ENCODE results near the gene ESPNL.
"Not testable (repeated sequence)": the region's sequence is repeated elsewhere in the genome, so short reads cannot be mapped to it uniquely, and the experiment has no call there.

Gene ESPNL, protein sequence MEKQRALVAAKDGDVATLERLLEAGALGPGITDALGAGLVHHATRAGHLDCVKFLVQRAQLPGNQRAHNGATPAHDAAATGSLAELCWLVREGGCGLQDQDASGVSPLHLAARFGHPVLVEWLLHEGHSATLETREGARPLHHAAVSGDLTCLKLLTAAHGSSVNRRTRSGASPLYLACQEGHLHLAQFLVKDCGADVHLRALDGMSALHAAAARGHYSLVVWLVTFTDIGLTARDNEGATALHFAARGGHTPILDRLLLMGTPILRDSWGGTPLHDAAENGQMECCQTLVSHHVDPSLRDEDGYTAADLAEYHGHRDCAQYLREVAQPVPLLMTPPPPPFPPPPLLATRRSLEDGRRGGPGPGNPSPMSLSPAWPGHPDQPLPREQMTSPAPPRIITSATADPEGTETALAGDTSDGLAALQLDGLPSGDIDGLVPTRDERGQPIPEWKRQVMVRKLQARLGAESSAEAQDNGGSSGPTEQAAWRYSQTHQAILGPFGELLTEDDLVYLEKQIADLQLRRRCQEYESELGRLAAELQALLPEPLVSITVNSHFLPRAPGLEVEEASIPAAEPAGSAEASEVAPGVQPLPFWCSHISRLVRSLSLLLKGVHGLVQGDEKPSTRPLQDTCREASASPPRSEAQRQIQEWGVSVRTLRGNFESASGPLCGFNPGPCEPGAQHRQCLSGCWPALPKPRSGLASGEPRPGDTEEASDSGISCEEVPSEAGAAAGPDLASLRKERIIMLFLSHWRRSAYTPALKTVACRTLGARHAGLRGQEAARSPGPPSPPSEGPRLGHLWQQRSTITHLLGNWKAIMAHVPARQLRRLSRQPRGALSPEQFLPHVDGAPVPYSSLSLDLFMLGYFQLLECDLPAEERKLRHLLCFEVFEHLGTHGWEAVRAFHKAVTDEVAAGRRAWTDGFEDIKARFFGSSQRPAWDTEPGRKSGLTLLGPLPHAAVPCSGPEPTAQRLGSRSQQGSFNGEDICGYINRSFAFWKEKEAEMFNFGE

DNA sequence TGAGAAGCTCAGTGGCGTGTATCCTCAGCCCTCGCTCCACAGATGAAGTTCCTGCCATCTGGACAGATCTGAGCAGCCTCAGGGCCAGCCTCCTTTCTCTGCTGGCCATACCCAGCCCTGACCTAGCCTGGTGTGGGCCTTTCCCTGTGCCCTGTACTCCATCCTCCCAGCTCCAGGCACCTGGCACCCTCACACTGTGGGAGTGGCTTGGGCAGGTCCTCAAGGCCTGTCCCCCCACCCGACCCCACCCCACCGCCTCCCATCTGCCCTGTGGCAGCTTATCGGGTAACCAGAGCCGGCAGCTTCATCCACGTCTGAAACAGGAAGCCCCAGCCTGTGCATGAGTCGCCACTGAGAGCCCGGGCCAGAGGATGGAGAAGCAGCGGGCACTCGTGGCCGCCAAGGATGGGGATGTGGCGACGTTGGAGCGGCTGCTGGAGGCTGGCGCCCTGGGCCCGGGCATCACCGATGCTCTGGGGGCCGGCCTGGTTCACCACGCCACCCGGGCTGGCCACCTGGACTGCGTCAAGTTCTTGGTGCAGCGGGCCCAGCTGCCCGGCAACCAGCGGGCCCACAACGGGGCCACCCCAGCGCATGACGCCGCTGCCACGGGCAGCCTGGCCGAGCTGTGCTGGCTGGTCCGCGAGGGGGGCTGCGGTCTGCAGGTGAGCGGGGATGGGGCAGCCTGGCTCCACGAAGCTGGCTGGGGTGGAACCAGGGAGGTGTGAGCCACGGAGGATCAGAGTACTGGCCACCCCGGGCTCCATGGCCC is at the start of gene ESPNL:
Gene ESPNL (plus strand): TSS at position 292 of the 772 bp plus-strand sequence. CDS start 80 bp downstream, at position 372.
- DNase-seq, result peak; percentile 68

DNA sequence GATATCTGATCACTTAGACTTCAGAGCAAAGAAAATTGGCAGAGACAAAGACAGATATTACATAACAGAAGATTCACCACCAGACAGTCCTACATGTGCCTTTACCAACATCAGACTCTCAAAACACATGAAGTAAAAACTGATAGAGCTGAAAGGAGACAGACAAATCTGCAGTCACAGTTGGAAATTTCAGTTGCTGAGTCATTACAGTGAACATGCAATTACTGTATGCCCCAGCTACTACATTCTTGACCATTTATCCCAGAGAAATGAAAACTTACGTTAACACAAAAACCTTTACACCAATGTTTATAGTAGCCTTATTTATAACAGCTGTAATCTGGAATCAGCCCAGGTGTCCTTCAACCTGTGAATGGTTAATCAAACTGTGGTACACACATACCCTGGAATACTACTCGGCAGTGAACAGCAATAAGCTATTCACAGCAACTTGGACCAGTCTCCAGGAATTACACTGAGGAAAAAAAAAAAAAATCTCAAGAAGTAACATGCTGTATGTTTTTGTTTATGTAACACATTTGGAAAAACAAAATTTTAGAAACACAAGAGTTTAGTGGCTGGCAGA is 46.9 kb upstream of the ESPNL start:
- DNase-seq, result no peak

DNA sequence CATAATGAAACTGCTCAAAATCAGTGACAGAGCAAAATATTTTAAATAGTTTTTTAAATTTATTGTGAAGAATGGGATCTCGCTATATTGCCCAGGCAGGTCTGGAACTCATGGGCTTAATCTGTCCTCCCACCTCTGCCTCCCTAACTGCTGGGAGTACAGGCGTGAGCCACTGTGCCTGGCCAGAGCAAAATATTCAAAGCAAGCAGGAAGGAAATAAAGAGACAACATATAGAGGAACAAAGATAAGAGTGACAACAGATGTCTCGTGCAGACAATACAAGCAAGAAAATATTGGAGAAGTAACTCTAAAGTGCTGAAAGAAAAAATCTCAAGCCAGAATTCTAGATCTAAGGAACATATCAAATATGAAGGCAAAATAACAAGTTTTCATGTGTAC is 44.3 kb upstream of the ESPNL start:
- no peak for DNase-seq

DNA sequence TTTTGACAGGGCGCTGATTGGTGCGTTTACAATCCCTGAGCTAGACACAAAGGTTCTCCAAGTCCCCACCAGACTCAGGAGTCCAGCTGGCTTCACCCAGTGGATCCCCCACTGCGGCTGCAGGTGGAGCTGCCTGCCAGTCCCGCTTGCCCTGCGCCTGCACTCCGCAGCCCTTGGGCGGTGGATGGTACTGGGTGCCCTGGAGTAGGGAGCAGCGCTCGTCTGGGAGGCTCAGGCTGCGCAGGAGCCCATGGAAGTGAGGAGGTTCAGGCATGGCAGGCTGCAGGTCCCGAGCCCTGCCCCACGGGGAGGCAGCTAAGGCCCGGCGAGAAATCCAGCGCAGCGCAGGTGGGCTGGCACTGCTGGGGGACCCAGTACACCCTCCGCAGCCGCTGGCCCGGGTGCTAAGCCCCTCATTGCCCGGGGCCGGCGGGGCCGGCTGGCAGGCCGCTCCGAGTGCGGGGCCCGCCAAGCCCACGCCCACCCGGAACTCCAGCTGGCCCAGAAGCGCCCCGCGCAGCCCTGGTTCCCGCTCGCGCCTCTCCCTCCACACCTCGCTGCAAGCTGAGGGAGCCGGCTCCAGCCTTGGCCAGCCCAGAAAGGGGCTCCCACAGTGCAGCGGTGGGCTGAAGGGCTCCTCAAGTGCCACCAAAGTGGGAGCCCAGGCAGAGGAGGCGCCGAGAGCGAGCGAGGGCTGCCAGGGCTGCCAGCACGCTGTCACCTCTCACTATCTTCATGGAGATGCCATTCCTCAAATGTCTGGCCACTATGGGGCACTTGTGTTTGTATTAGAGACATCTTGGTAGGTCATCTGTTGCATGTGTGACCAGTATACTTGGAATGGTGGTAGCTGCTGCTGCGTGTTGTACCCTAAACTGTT is 42.2 kb upstream of the ESPNL start:
- not testable (repeated sequence) for DNase-seq

DNA sequence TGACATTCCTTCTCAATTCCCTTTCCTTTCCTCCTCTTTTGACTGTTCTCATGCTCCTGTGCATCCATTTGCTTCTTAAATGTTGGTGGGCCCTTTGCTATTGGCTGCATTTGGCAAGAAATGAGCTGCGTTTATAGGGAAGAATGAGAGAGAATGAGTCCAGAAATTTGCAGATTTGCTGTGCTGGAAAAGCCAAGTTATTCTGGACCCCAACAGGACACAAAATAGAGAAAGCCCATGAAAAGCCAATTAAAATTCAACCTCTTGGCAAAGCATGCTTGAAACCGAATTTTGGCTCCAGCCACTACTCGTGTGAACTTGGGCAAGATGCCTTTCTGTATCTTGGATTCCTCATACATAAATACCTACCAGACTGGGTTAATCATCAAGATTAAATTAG is 40.6 kb upstream of the ESPNL start:
- no peak for DNase-seq

DNA sequence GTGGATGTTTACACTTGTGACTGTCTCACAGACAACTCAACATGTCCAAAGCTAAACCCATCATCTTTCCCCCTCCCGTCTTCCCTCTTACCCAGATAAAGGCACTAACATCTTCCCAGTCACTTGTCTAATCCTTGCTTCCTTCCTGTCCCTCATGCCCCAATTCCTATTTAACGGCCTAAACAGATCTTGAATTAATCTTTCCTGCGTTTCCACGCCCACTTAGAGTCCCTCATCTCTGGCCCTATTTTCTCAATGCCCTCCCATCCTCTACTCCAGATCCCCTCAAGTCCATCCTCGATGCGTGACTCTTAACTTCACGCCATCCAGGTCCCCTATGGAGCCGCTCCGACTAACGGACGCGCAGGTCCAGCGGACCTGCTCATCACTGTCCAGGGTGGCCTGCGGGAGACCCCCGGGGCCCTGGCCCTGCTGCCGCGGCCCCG is 40.0 kb upstream of the ESPNL start:
- DNase-seq, result peak; percentile 2

DNA sequence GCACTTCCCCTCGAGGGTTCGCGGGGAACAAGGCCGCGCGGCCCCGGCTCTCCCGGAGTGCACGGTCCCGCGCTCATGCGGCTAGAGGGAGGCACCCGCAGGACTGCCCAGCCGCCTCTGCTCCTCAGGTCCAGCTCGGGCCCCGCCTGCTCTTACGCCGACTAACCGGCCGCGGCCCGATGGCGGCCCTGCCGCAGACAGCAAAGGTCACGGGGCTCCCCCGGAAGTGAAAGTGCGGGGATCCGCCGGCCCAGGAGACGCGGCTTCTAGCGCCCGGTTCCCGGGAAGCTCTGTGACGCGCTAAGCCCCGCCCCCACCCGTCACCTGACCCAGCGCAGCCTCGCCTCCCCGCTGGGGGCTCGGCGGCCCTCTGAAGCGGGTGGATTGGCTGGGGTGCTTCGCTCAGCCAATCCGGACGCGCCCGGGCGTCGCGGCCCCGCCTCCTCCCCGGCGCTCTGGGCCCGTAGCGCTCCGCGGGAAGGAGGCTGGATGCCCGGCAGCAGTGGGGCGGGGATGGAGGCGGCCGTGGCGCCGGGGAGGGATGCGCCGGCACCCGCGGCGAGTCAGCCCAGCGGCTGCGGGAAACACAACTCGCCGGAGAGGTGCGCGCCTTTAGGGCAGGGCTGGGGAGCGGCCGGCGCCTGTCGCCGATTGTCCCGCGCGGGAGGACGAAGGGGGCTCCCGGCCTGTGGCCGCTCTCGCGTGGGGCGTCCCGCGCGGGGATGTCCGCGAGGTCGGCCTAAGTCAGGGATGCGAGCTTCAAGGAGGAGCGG is 39.4 kb upstream of the ESPNL start, which contains the start of gene SCLY:
Gene SCLY (plus strand): TSS at position 460 of the 773 bp plus-strand sequence. CDS start 54 bp downstream, at position 514.
- peak; percentile 98 for DNase-seq

DNA sequence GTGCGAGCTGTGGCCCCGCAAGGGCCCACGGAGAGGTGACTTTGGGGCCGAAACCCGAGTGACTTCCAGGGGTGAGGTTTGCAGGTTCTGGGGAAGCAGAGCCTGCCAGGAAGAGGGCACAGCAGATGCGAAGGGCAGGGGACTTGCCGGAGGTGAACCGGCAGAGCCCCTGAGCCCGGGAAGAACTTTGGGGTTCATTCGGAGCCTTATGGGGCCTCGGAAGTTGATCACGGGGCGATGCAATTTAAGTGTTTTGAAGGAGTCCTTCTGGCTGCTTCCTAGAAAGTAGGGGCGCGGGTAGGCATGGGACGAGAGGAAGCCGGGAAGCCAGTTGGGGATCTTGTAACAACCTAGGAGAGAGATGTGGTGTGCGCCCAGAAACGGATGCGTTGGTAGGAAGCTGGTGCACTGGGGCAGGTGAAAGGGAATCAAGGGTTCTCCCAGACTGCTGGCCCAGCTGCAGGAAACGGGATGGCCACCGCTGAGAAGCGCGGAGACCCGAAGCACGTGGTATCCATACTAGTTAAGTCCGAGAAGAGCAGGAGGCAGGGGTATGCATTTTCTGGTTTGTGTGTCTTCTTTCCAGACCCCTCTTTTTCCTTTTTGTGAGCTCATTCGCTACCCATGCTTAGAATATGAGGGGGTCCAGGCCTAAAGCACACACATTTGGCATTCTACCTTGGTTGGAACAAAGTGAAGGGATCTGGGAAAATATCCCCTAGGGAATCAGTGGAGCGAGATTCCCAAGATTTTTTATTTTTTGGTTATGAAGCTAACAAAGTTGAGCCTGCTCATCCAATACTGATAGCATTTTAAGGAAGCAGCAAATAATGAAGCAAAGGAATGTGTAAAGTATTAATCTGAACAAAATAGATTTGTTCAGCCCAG is 38.6 kb upstream of the ESPNL start:
- DNase-seq, result peak; percentile 4

DNA sequence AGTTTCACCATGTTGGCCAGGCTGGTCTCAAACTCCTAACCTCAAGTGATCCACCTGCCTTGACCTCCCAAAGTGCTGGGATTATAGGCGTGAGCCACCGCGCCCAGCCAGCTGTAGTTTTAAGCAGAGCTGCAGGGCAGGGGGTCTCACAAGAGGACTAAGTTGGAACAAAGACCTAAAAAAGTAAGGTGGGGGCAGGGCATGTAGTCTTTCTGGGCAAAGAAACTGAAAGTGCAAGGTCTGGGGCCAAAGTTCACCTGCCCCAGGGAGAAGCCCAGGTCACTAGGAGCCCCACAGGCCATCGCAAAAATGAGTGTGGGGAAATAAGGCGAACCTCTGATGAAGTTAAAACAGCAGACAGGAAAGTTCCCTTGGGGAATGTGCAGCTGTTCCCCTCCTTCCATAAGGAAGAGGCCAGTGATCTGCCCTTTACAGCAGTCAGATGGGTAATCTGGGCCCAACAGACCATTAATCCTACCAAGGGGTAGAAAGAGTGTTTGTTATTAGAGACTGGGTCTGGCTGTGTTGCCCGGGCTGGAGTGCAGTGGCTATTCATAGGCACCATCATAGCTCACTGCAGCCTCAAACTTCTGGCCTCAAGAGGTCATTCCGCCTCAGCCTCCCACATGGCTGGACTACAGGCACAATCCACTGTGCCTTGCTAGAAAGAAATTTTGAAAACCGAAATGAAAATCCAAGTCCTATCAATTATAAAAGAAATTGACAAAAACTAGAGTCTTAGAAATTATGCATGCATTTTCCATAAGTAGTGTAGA is 36.5 kb upstream of the ESPNL start:
- no peak for DNase-seq

DNA sequence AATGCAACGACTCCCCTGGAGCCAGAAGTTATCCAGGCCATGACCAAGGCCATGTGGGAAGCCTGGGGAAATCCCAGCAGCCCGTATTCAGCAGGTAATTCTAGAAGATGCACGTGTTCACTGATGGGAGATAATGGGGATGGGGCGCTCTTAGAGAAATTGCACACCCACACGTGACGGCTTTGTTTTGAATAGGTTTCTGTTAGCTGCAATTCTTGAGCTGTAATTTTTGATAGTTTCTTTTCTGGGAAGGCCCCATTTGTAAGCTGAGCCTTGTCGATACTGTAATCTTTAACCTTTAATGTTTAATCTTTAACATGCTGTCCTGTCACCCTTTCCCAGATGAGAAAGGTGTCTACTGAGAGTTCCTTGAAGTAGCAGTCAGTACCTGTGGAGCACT is 35.8 kb upstream of the ESPNL start:
- no peak for DNase-seq

DNA sequence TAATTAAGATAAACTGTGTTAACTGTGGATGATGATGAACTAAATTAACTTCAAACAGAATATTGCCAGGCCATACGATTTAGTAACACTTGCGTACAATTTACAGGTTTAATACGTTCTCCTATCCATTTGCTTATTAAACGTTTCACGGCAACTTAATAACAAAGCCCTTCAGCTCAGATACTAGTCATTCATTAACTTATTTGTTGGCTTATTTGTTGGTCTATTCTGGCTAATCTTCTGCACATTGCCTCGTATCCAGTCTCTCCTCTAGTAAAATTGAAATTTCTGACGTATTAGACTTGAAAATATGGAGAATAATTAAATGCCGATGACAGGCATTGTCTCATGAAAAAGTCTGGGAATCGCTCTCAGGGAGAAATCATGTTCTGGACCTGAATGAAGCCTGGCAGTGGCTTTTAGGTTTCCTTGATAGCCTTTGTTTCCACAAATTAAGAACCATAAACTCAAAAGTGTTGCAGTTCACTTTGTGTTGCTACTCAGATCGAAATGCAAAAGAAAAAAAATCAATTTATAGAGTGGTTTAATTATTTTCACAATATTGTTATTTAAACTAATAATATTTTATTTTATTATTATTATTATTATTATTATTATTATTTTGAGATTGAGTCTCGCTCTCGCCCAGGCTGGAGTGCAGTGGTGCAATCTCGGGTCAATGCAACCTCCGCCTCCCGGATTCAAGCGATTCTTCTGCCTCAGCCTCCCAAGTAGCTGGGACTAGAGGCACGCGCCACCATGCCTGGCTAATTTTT is 34.9 kb upstream of the ESPNL start:
- DNase-seq, result no peak

DNA sequence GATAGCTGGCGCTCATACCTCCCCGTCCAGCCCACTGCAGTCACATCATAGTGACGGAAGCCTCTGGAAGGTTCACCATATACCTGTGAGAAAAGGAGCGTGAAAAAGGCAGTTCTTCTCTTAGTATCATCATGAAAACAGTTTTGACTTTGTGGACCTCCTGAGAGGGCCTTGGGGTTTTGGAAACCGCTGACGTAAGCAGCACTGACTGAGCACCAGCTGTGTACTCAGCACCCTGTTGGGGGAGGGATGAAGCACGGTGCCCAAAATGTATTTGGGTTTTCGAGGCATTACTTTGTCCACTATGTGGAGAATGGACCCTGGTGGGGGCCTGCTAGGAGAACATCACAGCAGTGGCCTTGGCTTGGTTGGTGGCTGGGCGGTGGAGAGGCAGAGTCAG is 33.9 kb upstream of the ESPNL start:
- DNase-seq, result no peak

DNA sequence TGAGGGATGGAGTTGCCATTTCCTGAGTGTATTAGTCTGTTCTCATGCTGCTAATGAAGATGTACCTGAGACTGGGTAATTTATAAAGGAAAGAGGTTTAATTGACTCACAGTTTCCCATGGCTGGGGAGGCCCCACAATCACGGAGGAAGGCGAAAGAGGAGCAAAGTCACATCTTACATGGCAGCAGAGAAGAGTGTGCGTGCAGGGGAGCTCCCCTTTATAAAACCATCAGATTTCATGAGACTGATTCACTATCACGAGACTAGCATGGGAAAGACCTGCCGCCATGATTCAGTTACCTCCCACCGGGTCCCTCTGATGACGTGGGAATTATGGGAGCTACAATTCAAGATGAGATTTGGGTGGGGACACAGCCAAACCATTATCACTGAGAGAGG is 33.4 kb upstream of the ESPNL start:
- DNase-seq, result not testable (repeated sequence)

DNA sequence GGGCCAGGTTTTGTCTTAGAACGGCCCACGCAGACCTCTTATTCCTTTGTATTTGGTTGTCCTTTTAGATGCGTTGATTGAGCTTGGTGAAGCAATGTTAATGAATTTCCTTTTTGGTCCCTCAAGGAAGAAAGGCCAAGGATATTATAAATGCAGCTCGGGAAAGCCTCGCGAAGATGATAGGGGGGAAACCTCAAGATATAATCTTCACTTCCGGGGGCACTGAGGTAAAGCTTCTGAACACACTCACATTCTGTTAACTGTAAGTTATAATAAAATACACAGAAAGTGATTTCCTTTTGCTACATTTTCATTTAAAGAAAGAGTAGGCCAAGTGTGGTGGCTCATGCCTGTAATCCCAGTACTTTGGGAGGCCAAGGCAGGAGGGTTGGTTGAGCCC is 32.2 kb upstream of the ESPNL start:
- DNase-seq, result no peak

DNA sequence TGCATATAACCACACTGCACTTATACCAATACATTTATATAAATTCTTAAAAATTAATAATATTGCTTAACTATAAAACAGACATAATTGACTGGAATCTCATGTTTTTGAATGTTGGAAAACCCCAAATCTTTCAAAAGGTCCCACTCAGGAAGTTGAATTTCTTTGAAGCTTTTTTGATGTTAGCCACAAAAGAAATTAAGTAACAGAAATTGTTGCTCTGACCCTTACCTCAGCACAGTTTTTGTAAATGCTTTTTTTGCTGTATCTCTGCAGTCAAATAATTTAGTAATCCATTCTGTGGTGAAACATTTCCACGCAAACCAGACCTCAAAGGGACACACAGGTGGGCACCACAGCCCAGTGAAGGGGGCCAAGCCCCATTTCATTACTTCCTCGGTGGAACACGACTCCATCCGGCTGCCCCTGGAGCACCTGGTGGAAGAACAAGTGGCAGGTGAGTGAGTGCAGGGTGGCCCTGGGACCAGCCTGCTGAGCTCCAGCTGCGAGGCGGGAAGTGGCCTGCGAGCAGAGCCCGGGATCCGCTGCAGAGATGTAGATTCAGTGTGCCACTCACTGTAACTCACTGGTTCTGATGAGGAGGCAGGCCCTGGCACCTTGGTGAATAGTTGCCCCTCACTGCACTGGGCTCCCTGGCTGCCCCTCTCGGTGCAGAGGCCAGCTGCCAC is 31.0 kb upstream of the ESPNL start:
- DNase-seq, result no peak

DNA sequence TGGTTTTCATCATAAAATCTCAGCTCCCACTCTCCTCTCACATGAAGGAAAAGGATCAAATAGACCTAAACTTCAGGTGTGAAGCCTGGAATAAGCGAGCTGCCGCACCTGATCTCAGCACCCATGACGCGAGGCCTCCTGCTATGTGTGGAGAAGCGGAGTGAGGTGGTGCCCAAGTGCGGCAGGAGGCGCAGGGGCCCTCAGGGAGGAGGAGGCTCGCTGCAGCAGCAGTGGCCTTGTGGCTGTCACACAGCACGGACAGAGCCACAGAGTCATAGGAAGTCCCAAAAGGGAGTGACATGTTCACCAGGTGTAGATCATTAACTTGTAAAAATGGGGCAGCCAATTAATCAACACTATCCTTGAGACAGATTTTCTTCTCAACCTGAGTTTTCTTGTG is 30.3 kb upstream of the ESPNL start:
- DNase-seq, result no peak

DNA sequence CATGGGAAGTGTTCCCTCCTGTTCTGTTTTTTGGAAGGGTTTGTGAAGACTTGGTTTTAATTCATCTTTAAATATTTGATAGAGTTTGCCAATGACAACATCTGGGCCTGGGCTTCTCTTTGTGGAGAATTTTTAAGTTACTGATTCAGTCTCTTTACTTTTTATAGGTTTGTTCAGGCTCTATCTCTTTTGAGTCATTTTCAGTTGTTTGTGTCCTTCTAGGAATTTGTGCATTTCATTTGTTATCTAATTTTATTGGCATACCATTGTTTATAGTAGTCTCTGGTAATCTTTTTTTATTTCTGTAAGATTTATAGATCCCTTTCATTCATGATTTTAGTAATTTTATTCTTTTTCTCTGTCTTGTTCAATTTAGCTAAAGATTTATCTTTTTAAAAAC is 24.7 kb upstream of the ESPNL start:
- no peak for DNase-seq
